Suprapubic skin (tissue), 3 donors: ENCODE measurements around the gene MYO16.

Experiments
- CTCF ChIP-seq, 2 donors: fragments of 200-600 bp in 1 of 2; fragments of 450-650 bp in 1 of 2; sonication (generic) in 1 of 2; IDR thresholded peaks; one replicate each; pipeline ENCODE4 v1.5.1; 2016 to 2019; ENCODE audit warnings: antibody characterized with exemption in 2 of 2, mild to moderate bottlenecking in 1 of 2, moderate library complexity in 1 of 2
- POLR2AphosphoS5 ChIP-seq, 3 donors: sonication (generic); formaldehyde crosslinking; IDR thresholded peaks; one replicate each; pipeline ENCODE4 v1.6.1; 2017; ENCODE audit warnings: antibody characterized with exemption in 3 of 3

GRCh38 chr13:108987944-108988343 lies 358.5 kb downstream of the MYO16 start:
- TF ChIP-seq CTCF (IDR thresholded peaks at IDR 0.05) (no peak), POLR2AphosphoS5 (IDR thresholded peaks at IDR 0.05) (no peak)
